HL-60/S4 (cell line): ENCODE measurements around the gene AMZ1.
"Not testable (repeated sequence)": the region's sequence is repeated elsewhere in the genome, so short reads cannot be mapped to it uniquely, and the experiment has no call there.

Experiments used
- in situ Hi-C: fragments of 300-500 bp; cut with MboI; formaldehyde crosslinking; loops from 2 replicates; pipeline ENCODE4 v1.14.3; 2022; ENCODE audit warnings: low sequenced_read_pairs

The AMZ1 gene

GRCh38 chr7:2737771-2738540 lies 50.0 kb downstream of the AMZ1 start:
- in situ Hi-C loops = no loop called here

DNA sequence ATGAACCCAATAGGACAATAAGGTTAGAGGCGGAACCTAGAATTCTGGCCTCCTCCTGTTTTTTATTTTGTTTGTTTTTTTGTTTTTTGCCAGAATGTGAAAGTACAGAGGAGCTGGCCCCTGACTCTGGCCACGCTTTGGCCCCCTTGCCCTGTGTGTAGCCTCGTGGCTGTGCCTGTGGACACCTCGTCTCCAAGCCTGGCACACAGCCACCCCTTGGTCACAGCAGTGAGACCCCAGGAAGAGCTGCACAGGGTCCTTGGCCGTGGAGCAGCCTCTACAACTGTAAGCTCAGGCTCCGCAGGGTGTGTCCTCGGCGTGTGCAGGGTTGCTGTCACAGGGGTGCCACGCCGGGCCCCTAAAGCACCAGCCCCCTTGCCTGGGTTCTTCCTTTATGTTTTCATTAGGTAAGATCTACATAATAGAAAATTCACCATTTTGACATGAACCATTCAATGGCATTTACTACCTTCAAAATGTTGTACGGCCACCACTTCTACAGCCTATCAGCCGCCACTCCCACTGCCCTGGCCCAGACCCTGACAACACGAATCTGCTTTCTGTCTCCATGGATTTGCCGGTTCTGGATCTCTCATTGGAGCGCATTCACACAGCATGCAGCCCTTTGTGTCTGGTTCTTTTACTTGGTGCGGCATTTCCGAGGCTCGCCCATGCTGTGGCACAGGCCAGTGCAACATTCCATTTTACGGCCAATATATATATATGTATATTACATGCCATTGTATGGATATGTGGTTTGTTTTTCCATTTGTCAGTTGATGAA lies 51.0 kb downstream of the AMZ1 start:
- in situ Hi-C loops = no loop called here

DNA sequence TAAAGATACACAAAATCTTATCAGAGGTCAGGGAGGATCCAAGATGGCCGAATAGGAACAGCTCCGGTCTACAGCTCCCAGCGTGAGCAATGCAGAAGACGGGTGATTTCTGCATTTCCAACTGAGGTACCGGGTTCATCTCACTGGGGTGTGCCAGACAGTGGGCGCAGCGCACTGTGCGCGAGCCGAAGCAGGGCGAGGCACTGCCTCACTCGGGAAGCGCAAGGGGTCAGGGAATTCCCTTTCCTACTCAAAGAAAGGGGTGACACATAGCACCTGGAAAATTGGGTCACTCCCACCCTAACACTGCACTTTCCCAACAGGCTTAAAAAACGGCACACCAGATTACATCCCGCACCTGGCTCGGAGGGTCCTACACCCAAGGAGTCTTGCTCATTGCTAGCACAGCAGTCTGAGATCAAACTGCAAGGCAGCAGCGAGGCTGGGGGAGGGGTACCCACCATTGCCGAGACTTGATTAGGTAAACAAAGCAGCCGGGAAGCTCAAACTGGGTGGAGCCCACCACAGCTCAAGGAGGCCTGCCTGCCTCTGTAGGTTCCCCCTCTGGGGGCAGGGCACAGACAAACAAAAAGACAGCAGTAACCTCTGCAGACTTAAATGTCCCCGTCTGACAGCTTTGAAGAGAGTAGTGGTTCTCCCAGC lies 55.7 kb downstream of the AMZ1 start:
- in situ Hi-C loops = not testable (repeated sequence)

GRCh38 chr7:2748684-2749083 lies 60.7 kb downstream of the AMZ1 start:
- in situ Hi-C loops = not testable (repeated sequence)

DNA sequence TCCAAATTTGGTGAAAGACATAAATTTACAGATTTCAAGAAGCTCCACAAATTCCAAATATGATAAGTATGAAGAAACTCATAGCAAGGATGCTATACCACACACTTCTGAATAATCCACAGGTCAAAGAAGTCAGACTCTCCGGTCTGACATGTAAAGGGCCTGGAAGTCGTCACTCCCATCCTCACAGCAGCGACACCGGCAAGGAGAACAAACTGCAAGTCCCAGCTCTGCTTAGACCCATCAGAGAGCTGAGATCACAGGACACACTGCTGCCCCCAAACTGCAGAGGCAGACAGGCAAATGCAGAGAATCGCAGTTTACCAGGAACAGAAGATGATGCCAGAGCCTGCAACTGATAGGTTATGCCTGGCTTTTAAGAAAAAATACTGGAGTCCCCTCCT lies 62.0 kb downstream of the AMZ1 start:
- in situ Hi-C loops = no loop called here

DNA sequence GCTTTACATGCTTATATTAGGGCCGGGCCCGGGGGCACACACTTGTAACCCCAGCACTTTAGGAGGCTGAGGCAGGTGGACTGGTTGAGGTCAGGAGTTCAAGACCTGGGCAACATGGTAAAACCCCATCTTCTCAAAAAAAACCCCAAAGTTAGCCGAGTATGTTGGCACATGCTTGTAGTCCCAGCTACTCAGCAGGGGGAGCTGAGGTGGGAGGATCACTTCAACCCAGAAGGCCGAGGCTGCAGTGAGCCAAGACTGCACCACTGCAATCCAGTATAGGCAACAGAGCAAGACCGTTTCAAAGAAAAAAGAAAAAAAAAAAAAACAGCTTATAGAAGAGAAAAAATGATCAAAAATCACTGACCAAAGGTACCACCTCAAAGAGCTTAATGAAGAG lies 63.1 kb downstream of the AMZ1 start:
- in situ Hi-C loops = no loop called here

DNA sequence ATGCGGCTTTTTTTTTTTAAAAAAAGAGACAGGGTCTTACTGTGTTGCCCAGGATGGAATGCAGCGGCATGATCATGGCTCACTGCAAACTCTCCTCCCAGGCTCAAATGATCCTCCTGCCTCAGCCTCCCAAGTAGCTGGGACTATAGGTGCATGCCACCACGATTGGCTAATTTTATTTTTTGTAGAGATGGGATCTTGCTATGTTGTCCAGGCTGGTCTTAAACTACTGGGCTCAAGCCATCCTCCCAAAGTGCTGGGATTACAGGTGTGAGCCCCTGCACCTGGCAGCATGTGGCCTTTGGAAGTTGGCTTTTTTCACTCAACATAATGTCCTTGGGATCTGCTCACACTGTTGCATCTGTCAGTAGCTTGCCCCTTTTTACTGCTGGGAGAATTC lies 65.1 kb downstream of the AMZ1 start:
- in situ Hi-C loops = no loop called here

- in situ Hi-C loops = no loop called here
These were observed 66.1 kb downstream of the AMZ1 start for GRCh38 chr7:2754086-2754485.

- in situ Hi-C loops = no loop called here
These were observed 66.9 kb downstream of the AMZ1 start for GRCh38 chr7:2754912-2755311.

DNA sequence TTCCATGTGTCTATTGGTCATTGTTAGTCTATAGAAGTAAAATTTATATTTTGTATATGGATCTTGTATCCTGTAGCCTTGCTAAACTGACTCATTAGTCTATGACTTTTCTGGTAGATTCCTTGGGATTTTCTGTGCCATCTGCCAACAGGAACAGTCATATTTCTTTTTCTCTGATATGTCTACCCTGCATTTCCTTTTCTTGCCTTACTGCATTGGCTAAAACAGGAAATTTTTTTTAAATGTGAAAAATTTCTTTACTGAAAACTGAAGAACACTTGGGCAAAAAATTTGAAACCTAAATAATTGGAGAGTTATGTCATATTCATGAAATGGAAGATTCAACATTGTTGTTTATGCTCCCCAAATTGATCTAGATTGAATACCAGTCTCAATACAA lies 67.5 kb downstream of the AMZ1 start:
- in situ Hi-C loops = no loop called here

DNA sequence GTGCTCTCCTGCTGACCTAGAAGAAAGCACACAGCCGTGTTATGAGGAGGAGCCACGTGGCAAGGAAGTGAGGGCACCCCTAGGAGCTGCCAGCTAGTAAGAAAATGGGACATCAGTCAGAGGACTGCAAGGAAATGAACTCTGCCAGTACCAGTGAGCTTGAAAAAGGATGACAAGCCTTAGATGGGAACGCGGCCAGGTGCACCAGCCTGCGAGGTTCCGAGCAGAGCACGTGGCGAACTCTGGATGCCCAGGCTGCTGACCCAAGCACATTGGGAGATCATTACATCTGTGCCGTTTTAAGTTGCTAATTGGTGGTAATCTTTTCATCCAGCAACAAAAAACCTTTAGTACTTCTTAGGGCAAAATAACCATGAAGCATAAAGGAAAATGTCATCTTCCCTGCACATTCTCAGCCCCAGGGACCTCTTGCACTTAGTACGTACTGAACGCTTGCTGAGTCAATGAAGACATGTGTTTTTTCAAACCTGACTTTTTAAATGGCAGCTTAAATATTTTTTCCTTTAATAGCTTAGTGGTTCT lies 69.4 kb downstream of the AMZ1 start:
- in situ Hi-C loops = no loop called here

- in situ Hi-C loops = no loop called here
These were observed 70.1 kb downstream of the AMZ1 start for GRCh38 chr7:2757904-2758672.

DNA sequence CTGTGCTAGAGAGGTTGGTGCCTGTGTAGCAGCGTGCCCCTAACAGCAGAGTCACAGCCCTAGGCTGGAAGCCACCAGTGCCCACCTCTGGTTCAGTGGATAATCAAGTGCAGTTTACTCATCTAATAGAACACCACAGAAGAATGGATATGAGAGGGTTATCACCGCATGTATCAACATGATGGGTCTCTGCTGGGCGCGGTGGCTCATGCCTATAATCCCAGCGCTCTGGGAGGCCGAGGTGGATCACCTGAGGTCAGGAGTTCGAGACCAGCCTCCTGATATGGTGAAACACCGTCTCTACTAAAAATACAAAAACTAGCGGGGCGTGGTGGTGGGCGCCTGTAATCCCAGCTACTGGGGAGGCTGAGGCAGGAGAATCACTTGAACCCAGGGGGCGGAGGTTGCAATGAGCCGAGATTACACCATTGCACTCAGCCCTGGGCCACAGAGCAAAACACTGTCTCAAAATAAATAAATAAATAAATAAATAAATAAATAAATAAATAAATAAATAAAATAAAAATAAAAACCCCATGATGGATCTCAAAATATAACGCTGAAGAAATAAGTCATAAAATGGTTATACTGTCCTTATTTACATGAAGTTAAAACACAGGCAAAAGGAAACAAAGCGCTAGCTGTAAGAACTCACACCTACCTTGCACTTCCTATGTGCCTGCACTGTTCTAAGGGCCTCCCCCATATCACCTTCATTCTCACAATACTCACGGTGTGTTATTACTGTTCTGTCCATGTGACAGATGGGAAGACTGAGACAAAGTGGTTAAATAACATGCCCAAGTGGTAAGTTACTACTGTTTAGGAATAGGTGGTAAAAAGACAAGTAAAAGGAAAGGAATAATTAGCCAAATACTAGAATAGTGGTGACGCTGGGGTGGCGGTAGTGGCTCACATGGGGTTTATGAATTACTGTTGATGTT lies 70.9 kb downstream of the AMZ1 start:
- in situ Hi-C loops = no loop called here

DNA sequence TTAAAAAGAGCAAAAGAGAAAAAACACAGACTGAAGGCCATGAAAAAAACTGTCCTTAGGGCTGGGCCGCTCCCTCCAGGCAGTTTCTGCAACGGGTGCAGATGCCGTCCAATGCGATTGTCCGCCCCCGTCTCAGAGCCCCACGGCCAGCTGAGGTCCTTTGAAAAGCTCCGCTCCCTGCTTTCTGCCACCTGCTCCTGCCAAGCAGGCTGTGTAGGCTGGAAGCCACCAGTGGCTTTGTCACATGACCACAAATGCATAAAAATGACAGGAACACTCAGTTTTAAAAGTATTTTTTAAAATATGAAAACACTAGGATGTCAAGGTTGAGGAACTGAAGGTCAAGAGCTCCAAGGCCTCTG lies 71.7 kb downstream of the AMZ1 start:
- in situ Hi-C loops = no loop called here

GRCh38 chr7:2760098-2760889 lies 72.3 kb downstream of the AMZ1 start:
- in situ Hi-C loops = no loop called here

GRCh38 chr7:2761131-2761624 lies 73.2 kb downstream of the AMZ1 start:
- in situ Hi-C loops = no loop called here

DNA sequence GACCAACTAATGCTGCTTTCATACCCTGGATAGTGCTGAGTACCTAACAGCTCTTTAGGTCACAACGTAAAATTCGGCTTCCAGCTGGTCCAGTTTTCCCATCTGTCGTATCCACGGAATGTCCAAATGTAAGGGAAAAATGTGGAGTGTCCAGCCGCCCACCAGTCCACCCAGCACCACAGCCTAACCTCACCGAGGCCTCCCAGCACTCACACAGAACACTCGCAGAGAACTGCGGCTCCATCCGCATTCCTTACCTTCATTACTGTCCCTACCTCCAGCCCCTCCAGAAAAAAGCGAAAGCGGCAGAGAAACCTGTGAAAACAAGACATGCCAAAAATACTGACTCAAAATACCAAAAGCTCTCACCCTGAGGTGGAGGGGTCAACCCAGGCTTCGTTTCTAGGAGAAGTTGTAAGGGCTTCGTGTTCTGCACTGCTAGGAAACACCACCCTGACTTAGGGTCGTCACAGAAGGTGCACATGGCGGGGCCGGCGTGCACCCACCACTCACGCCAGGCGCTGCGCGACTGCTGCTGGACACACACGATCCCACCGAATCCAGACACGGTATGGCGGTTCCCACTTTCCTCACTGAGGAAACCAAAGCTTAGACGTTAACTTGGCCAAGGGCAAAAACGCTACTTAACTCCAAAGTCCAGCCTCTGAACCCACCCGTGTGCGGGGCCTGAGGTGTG lies 73.9 kb downstream of the AMZ1 start:
- in situ Hi-C loops = no loop called here

GRCh38 chr7:2763597-2763996 lies 75.6 kb downstream of the AMZ1 start:
- in situ Hi-C loops = no loop called here
